SJCRH30 (cell line): ENCODE measurements around the gene DOC2A. TPM values are rescaled to one million over a fixed set of nuclear protein-coding genes. Genes with fewer than 3 reads are reported as not detected.
"Not testable (repeated sequence)": the region's sequence is repeated elsewhere in the genome, so short reads cannot be mapped to it uniquely, and the experiment has no call there.

Experiments
- DNase-seq, 2 experiments: peaks; one replicate each; pipeline ENCODE4 v3.0.0-alpha.2; 2015 to 2020
- H3K27ac ChIP-seq: fragments of 250-450 bp; sonication (Bioruptor Pico); 2 replicates; pipeline ENCODE4 v1.5.1; 2020; ENCODE audit warnings: mild to moderate bottlenecking, moderate library complexity
- H3K27me3 ChIP-seq: fragments of 250-450 bp; sonication (Bioruptor Pico); 2 replicates; pipeline ENCODE4 v1.5.1; 2020; ENCODE audit warnings: mild to moderate bottlenecking, moderate library complexity
- H3K36me3 ChIP-seq: fragments of 250-450 bp; sonication (Bioruptor Pico); 2 replicates; pipeline ENCODE4 v1.5.1; 2020; ENCODE audit warnings: mild to moderate bottlenecking, moderate library complexity
- H3K4me1 ChIP-seq: fragments of 250-450 bp; sonication (Bioruptor Pico); 2 replicates; pipeline ENCODE4 v1.5.1; 2020; ENCODE audit warnings: mild to moderate bottlenecking, moderate library complexity
- H3K4me3 ChIP-seq: fragments of 250-450 bp; sonication (Bioruptor Pico); 2 replicates; pipeline ENCODE4 v1.5.1; 2020; ENCODE audit warnings: mild to moderate bottlenecking, moderate library complexity
- H3K9me3 ChIP-seq: fragments of 250-450 bp; sonication (Bioruptor Pico); replicated peaks from 2 replicates; pipeline ENCODE4 v1.5.1; 2020; ENCODE audit warnings: mild to moderate bottlenecking, moderate library complexity
- total RNA-seq: library from RNA; depleted of rRNA; stranded (reverse); fragments of >200 nt; shearing (Covaris generic); gene quantifications from 2 replicates; pipeline ENCODE4 v1.2.3, GENCODE V29; 2014

The DOC2A gene
- total RNA-seq, 1 experiment from 2014 or later, result not detected

DNA sequence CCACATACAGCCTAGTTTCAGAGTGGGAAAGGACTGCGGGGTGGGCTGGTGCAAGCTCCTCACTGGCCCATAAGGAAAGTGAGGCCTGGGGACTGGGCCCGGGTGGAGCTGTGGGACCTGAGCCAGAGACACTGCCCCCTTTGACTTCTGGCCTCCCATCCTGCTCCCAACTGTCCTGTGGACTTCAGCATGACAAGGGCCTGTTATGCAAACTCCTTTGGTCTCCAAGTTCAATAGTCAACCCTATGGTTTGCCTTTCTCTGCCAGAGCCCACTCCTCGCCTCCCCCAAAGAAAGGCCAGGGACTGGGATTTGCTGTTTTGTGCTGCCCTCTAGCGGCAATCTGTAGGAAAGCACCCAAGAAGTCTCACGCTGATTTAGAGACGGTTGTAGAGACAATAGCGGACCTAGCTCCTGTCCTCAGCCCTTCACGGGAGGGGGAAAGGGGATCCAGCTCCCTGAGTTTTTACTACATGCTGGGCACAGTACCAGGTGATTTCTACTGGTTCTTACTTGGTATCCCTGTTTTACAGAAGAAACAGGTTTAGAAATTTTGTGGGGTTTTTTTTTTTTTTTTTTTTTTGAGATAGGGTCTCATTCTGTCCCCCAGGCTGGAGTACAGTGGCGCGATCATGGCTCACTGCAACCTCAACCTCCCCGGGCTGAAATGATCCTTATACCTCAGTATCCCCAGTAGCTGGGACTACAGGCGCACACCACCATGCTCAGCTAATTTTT is 21.4 kb upstream of the DOC2A start:
- Histone ChIP-seq H3K4me3 (no peak overlapping the region), H3K27ac (no peak overlapping the region), H3K36me3 (no peaks in the 10 kb centered on the region), H3K4me1 (peaks cover 14% of the 10 kb centered on the region), H3K9me3 (no peaks in the 10 kb centered on the region), H3K27me3 (peaks cover 6% of the 10 kb centered on the region; the same call in 1 of the 2 replicates)
- DNase-seq, result peak; percentile 61 to 85

DNA sequence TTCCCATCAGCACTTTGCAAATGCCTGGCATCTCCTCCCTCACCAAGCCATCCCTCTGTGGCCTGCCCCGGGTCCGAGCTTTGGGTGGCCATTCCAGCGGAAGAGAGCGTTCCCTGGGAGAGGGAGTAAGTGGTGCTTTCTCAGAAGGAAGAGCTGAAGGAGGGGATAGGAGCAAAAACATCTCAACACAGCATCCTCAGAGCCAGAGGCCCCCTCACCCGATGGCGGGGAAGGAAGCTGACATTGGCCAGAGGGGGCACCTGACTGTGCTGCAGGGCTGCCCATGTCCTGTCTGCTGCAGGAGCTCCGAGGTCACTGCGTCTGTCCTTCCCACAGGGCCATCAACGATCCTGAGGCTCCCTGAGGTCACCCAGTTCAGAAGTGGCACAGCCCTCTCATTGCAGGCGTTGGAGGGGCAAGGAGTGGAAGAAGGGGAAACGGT is 20.7 kb upstream of the DOC2A start:
- H3K4me3 ChIP-seq, result peak overlapping the region; percentile 22; the same call in 1 of the 2 replicates
- peaks cover 18% of the 10 kb centered on the region for H3K4me1 ChIP-seq
- H3K27me3 ChIP-seq, result peaks cover 6% of the 10 kb centered on the region; the same call in 1 of the 2 replicates
- no peaks in the 10 kb centered on the region for H3K9me3 ChIP-seq
- no peaks in the 10 kb centered on the region for H3K36me3 ChIP-seq
- no peak overlapping the region for H3K27ac ChIP-seq
- no peak for DNase-seq

DNA sequence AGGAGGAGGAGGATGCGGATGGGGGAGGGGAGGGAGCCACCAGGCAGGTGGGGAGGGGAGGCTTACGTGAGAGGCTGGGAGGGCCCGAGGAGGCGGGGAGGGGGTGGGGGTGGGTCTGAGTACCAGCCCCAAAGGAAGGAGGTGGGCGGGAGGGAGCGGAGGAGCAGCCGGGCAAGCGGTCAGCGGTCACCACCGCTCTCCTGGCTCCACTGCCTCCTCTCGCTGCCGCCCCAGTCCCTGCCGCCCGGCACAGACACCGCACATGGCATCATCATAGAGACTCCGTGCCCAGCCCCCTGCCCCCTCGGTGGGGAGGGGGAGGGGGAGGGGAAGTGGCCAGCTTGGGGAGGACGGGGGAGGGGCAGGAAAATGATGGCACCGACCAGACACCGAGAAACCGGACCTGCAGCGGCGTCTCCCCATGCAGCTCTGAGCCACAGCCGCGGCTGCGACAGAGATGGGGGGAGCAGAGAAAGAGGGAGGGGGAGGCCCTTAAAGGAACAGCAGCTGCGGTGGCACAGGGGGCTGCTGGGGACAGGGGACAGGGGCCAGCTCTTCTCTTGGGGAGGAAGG is 20.1 kb upstream of the DOC2A start, which contains the start of gene TLCD3B:
Gene TLCD3B, minus strand, starts transcription at position 431 of the 573 bp plus-strand sequence. CDS start 744 bp downstream, outside the sequence.
- no peak for DNase-seq
- H3K9me3 ChIP-seq, result no peaks in the 10 kb centered on the region
- H3K27ac ChIP-seq, result no peak within 1 kb of the TSS
- H3K27me3 ChIP-seq, result peaks cover 6% of the 10 kb centered on the region; the same call in 1 of the 2 replicates
- no peaks in the 10 kb centered on the region for H3K36me3 ChIP-seq
- H3K4me1 ChIP-seq, result peaks cover 18% of the 10 kb centered on the region
- H3K4me3 ChIP-seq, result peak within 1 kb of the TSS; percentile 22; the same call in 1 of the 2 replicates

DNA sequence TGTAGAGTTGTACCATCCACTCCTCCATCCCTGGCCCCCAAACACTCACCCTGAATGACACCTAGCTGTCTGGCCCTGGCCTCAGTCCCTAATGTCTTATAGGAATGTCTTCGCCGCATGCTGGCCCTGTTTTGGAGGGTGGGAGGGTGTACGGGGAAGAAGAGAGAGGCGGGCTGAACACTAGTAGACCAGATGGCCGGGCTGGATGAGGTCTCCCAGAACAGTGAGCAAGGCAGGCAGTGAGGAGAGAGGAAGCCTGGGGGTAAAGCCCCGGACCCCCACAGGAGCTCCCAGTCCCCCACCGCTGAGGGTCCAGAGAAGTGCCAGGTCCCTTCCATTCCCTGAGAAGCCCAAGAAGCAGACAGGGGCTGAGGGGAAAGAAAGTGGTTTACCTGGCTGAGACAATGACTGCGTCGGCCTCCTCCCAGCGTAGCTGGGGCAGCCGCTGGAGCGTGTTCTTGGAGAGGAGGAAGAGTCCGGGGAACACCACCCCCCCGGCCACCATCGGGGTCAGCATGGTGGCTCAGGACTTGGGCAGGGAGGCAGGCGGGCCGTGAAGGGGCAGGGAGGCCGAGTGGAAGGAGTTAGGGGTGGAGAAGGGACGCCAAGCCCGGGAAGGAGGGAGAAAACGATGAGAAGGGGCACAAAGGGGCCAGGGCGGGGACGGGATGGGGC is 19.3 kb upstream of the DOC2A start:
- no peak for DNase-seq
- H3K4me1 ChIP-seq, result peaks cover 18% of the 10 kb centered on the region
- no peak overlapping the region for H3K27ac ChIP-seq
- H3K36me3 ChIP-seq, result no peaks in the 10 kb centered on the region
- no peaks in the 10 kb centered on the region for H3K9me3 ChIP-seq
- H3K27me3 ChIP-seq, result peaks cover 6% of the 10 kb centered on the region; the same call in 1 of the 2 replicates
- H3K4me3 ChIP-seq, result no peak overlapping the region

DNA sequence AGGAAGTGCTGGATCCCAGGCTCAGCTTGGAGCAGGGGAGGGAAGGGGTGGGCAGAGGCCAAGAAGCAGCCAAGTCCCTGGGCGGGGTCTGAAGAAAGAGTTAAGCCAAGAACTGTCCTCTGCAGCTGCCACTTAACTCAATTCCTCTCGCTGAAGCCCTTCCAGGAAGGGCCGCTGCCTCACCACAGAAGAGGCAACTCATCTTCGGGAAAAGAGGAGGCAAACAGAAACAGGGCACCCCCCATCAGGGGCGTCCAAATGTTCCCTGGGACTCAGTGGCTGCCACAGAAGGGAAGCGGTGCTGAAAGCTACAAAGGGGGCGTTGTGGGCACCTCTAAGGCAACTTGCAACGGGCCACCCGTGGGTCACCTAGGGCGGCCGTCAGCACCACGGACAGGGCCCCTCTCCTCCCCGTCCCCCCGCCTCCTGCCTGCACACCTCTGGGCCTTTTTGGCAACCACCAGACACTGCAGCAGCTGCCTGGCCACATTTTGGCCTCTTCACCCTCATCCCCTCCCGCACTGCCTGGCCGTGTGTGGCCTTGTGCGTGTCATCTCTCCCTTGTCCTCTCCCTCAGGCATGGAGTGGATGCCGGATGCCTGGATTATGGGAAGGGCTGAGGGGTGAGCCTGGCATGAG is 17.7 kb upstream of the DOC2A start:
- Histone ChIP-seq H3K9me3 (no peaks in the 10 kb centered on the region), H3K27ac (no peak overlapping the region), H3K4me3 (no peak overlapping the region), H3K4me1 (peaks cover 18% of the 10 kb centered on the region), H3K36me3 (no peaks in the 10 kb centered on the region), H3K27me3 (peaks cover 6% of the 10 kb centered on the region; the same call in 1 of the 2 replicates)
- peak; percentile 84 to 86 for DNase-seq

DNA sequence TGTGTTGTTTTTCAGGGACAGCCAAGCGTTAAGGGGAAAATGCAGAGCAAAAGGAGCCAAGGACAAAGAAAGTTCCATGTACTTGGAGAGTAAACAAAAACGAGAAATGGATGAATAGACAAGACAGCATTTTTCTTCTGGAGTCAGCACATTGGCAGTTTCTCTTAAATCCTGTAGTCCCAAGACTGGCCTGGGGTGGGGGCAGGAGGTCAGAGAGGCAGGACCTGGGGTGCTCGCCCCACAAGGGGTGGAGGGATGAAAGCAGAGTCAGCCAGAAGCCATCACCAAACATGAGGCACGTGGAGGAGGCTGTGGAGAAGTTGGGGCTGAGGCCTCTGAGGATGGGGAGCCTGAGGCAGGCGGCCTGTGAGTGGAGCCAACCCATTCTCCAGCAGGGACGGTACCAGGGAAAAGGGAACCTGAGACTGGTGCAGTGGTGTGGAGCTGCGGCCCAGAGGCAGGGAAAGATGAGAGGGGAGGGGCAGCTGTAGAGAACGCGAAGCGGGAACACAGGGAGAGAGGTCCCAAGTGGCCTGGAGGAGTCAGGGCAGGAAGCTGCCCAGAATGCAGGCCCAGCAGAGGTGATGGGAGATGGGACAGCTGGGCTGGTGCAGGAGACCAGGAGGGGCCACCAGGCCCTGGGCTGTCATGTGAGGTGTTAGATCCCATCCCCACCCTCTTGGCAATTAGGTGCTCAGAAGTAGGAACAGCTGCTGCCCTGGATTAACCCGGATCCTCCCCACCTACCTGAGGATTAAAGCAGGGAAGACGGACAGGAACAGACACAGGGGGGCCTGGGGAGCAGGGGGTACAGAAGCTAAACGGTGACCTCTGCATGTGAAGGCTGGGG is 17.0 kb upstream of the DOC2A start:
- peak overlapping the region; percentile 12; the same call in 1 of the 2 replicates for H3K27ac ChIP-seq
- H3K9me3 ChIP-seq, result no peaks in the 10 kb centered on the region
- H3K4me1 ChIP-seq, result peaks cover 18% of the 10 kb centered on the region
- peaks cover 6% of the 10 kb centered on the region; the same call in 1 of the 2 replicates for H3K27me3 ChIP-seq
- peak; percentile 82 to 85 for DNase-seq
- no peaks in the 10 kb centered on the region for H3K36me3 ChIP-seq
- no peak overlapping the region for H3K4me3 ChIP-seq

DNA sequence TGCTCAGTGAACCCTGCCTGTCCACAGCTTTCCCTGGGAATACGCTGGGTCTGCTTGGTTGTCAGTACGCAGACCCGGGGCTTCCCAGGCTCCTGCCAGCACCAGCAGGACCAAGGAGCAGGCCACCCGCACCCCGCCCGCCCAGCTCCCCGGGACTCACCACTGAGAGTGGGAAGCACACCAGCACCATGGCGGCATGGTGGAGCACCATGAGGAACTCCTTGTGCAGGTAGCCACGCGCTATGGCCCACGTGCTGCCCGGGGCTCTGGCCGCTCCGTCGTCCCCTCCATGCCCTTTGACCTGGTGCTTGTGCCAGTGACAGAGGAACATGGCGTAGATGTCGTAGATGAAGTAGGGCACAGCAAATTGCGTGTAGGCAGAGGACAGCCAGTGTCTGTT is 15.6 kb upstream of the DOC2A start:
- Histone ChIP-seq H3K4me3 (no peak overlapping the region), H3K4me1 (peaks cover 18% of the 10 kb centered on the region), H3K27ac (no peak overlapping the region), H3K36me3 (no peaks in the 10 kb centered on the region), H3K9me3 (no peaks in the 10 kb centered on the region), H3K27me3 (peaks cover 2% of the 10 kb centered on the region; the same call in 1 of the 2 replicates)
- DNase-seq, result no peak

DNA sequence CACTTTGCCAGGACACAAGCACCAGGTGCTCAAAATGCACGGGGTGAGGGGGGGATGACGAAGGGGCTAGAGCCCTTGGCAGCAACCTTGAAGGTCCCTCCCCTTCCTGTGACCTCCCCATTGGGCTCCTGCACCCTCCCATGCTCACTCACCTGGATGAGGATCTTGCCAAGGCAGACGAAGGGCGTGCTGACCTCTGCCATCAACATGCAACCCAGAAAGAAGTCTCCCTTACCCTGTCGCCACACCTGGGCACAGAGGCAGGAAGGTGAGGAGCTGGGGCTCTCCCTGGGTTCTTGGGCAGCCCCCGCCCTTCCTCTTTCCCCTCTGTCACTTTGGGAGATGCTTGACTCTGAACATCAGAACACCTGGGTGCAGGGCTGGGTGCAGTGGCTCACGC is 14.7 kb upstream of the DOC2A start:
- no peaks in the 10 kb centered on the region for H3K9me3 ChIP-seq
- DNase-seq, result no peak
- peaks cover 18% of the 10 kb centered on the region for H3K4me1 ChIP-seq
- H3K36me3 ChIP-seq, result no peaks in the 10 kb centered on the region
- no peak overlapping the region for H3K27ac ChIP-seq
- H3K4me3 ChIP-seq, result no peak overlapping the region
- H3K27me3 ChIP-seq, result no peaks in the 10 kb centered on the region

DNA sequence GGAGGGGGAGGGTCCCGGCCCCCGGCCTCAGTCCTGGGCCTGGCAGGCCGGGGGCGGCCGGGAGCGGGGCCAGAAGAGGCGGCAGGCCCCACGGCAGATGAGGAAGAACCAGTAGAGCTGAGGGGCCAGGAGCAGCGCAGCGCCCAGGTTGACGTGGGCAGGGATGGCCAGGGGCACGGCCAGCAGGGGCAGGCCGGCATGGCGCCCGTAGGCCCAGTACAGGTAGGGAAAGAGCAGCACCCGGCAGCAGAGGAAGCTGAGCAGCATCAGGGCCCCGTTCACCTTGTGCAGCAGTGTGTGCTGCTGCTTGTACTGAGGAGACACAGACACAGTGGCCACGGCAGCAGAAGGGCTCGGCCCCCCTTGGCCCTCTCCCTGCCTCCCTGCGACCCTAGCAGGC is 14.3 kb upstream of the DOC2A start:
- no peak overlapping the region for H3K27ac ChIP-seq
- no peaks in the 10 kb centered on the region for H3K36me3 ChIP-seq
- H3K4me1 ChIP-seq, result peaks cover 18% of the 10 kb centered on the region
- DNase-seq, result no peak
- no peak overlapping the region for H3K4me3 ChIP-seq
- H3K27me3 ChIP-seq, result no peaks in the 10 kb centered on the region
- no peaks in the 10 kb centered on the region for H3K9me3 ChIP-seq

DNA sequence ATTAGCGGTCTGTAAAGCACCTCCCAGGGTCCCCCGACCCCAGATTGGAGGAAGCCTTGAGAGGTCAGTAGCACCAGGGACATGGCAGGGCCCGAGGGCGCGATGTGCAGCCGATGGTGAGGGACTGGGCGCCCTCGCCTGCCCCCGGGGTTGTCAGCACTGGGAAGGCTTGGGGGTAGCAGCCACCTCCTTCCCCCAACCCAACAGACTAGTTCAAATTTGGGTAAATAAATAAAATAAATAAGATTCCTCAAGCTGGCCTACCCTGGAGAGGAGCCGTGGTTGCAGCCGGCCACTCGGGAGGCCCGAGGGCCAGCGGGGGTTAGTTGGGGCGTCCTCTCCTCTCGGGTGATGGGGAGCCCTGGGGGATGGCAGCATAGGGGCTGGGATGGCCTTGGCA is 13.6 kb upstream of the DOC2A start:
- no peaks in the 10 kb centered on the region for H3K27me3 ChIP-seq
- H3K4me1 ChIP-seq, result peaks cover 16% of the 10 kb centered on the region
- no peak for DNase-seq

DNA sequence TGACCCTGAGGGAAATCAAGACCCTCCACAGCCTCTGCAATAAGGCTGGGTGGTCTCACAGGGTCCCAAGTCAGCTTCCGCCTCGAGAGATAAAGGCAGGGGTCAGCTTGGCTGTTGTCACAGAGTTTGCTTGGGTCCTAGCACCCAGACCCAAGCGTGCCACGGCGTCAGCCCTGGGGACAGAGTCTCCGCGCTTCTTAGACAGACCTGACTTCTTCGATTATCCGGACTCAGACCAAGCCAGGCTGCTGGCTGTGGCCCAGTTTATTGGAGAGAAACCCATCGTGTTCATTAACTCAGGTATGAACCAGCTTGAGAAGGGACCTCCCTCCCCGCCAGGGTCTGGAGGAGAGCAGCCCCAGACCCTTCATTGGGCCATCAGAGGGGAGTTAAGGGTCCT is 12.8 kb upstream of the DOC2A start:
- no peaks in the 10 kb centered on the region for H3K36me3 ChIP-seq
- peaks cover 9% of the 10 kb centered on the region for H3K4me1 ChIP-seq

More for the DNA sequence above, 13.6 kb upstream of the DOC2A start:
- no peak overlapping the region for H3K27ac ChIP-seq
- no peak overlapping the region for H3K4me3 ChIP-seq
- H3K9me3 ChIP-seq, result no peaks in the 10 kb centered on the region
- no peaks in the 10 kb centered on the region for H3K36me3 ChIP-seq

DNA sequence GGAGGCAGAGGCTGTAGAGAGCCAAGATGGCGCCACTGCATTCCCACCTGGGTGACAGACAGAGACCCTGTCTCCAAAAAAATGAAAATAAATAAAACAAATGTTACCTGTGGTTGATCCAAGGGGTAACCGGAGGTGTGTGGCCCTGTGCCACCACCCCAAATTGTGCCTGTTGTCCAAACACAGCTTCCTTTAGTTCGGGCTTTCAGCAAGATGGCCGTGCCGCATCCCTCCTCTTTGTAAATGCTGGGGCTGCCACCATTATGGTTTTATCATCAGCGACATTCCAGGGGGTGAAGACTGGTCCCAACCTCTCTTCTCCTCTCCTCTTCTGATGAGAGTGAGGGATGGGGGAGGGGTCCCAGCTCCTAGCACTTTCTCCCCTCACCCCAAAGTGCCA is 12.1 kb upstream of the DOC2A start, which contains the start of gene C16orf92:
Gene C16orf92, plus strand, starts transcription at position 312 of the 400 bp plus-strand sequence. CDS start 143 bp downstream, outside the sequence.
- H3K36me3 ChIP-seq, result no peaks in the 10 kb centered on the region
- H3K4me3 ChIP-seq, result no peak within 1 kb of the TSS
- H3K27me3 ChIP-seq, result no peaks in the 10 kb centered on the region
- H3K4me1 ChIP-seq, result peaks cover 9% of the 10 kb centered on the region
- no peak within 1 kb of the TSS for H3K27ac ChIP-seq
- H3K9me3 ChIP-seq, result no peaks in the 10 kb centered on the region
- no peak for DNase-seq

More for the DNA sequence above, 12.8 kb upstream of the DOC2A start:
- H3K4me3 ChIP-seq, result no peak overlapping the region
- H3K27me3 ChIP-seq, result no peaks in the 10 kb centered on the region
- no peaks in the 10 kb centered on the region for H3K9me3 ChIP-seq
- no peak overlapping the region for H3K27ac ChIP-seq
- DNase-seq, result no peak

DNA sequence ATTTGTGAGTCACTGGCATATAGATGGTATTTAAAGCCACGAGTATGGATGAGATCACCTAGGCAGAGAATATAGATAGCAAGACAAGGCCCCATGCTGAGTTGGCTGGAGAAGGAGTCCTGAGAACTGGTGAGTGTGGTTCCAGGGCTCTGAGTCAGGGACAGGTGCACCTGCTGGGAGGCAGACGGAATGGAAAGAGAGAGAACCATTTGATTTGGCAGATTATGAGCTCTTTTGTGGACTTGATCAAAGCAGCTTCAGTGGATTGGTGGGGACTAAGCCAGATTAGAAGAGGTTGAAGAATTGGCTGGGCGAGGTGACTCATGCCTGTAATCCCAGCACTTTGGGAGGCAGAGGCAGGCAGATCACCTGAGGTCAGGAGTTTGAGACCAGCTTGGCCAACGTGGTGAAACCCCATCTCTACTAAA is 7.9 kb upstream of the DOC2A start:
- no peak for DNase-seq
- no peak overlapping the region for H3K4me3 ChIP-seq
- H3K4me1 ChIP-seq, result no peaks in the 10 kb centered on the region
- H3K36me3 ChIP-seq, result no peaks in the 10 kb centered on the region
- H3K27me3 ChIP-seq, result no peaks in the 10 kb centered on the region
- no peaks in the 10 kb centered on the region for H3K9me3 ChIP-seq
- no peak overlapping the region for H3K27ac ChIP-seq

DNA sequence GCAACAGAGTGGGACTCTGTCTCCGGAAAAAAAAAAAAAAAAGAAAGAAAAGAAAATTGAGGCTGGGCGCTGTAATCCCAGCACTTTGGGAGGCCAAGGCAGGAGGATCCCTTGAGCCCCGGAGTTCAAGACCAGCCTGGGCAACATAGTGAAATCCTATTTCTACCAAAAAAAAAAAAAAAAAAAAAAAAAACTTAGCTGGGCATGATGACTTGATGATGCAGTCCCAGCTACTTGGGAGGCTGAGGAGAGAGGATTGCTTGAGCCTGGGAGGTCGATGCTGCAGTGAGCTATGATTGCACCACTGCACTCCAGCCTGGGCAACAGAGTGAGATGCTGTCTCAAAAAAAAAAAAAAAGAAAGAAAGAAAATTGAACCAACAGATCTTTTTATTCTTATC is 7.1 kb upstream of the DOC2A start:
- not testable (repeated sequence) for DNase-seq, H3K9me3 ChIP-seq, H3K4me3 ChIP-seq, H3K27me3 ChIP-seq, H3K36me3 ChIP-seq, H3K4me1 ChIP-seq, H3K27ac ChIP-seq
